GM21381 (cell line): ENCODE results near the gene CCDC88A.
"Not testable (repeated sequence)": the region's sequence is repeated elsewhere in the genome, so short reads cannot be mapped to it uniquely, and the experiment has no call there.

Experiments used
- ATAC-seq: cut with Tn5 transposase; IDR thresholded peaks from one replicate; pipeline ENCODE4 v1.9.1; 2021; ENCODE audit warnings: mild to moderate bottlenecking, moderate library complexity; ENCODE audit not compliant: unreplicated experiment

Gene CCDC88A

GRCh38 chr2:55391155-55391554 lies 28.5 kb downstream of the CCDC88A start:
- ATAC-seq, result no peak

- ATAC-seq, result not testable (repeated sequence)
These were observed 34.1 kb downstream of the CCDC88A start for GRCh38 chr2:55385516-55385915.

GRCh38 chr2:55384786-55385185 lies 34.9 kb downstream of the CCDC88A start:
- no peak for ATAC-seq

GRCh38 chr2:55371376-55371775 lies 48.3 kb downstream of the CCDC88A start:
- ATAC-seq, result no peak

GRCh38 chr2:55370208-55370607 lies 49.4 kb downstream of the CCDC88A start:
- no peak for ATAC-seq

GRCh38 chr2:55365303-55365702 lies 54.4 kb downstream of the CCDC88A start:
- ATAC-seq, result no peak

GRCh38 chr2:55364189-55365055 lies 55.2 kb downstream of the CCDC88A start:
- no peak for ATAC-seq

GRCh38 chr2:55363636-55364035 lies 56.0 kb downstream of the CCDC88A start:
- no peak for ATAC-seq

GRCh38 chr2:55361465-55362189 lies 58.0 kb downstream of the CCDC88A start:
- ATAC-seq, result no peak

- no peak for ATAC-seq
These were observed 61.2 kb downstream of the CCDC88A start for GRCh38 chr2:55358451-55358850.

- no peak for ATAC-seq
These were observed 61.7 kb downstream of the CCDC88A start for GRCh38 chr2:55357927-55358326.

- no peak for ATAC-seq
These were observed 62.5 kb downstream of the CCDC88A start for GRCh38 chr2:55357164-55357563.

GRCh38 chr2:55356136-55356535 lies 63.5 kb downstream of the CCDC88A start:
- not testable (repeated sequence) for ATAC-seq

- ATAC-seq, result no peak
These were observed 64.2 kb downstream of the CCDC88A start for GRCh38 chr2:55355451-55355850.

GRCh38 chr2:55351672-55352071 lies 68.0 kb downstream of the CCDC88A start:
- ATAC-seq, result no peak

GRCh38 chr2:55345064-55345463 lies 74.6 kb downstream of the CCDC88A start:
- no peak for ATAC-seq

GRCh38 chr2:55338268-55338667 lies 81.4 kb downstream of the CCDC88A start:
- ATAC-seq, result no peak

- ATAC-seq, result no peak
These were observed 84.9 kb downstream of the CCDC88A start for GRCh38 chr2:55334728-55335127.

- no peak for ATAC-seq
These were observed 88.9 kb downstream of the CCDC88A start for GRCh38 chr2:55330541-55331297.

- ATAC-seq, result no peak
These were observed 92.0 kb downstream of the CCDC88A start for GRCh38 chr2:55327470-55328230.

GRCh38 chr2:55314985-55315384 lies 104.7 kb downstream of the CCDC88A start:
- ATAC-seq, result no peak
